ENCODE results near the gene NOX3. TPM values are rescaled to one million over a fixed set of nuclear protein-coding genes. Genes with fewer than 3 reads are reported as not detected.

The NOX3 gene
- total and polyA plus RNA-seq, 10 of the 15 experiments (the other 5 are each of a cell fraction or from before 2014, with no cell fraction given), result not detected

GRCh38 chr6:155420492-155420891 is 35.1 kb downstream of the NOX3 start:
- peak overlapping the region; percentile 62 for H2AFZ ChIP-seq (ENCODE audit: control insufficient read depth, low read depth, low read length)
- ChIA-PET SMC1A (ENCODE audit: uncharacterized antibody, unreplicated experiment) (interaction anchor here (0.7 to 1.8 kb wide), 7 partner anchors 9 to 91 kb away, joined by 3 to 5 read pairs (median 3); no protein-coding TSS in a partner anchor), POLR2A (interaction anchor here (1.0 kb wide), 1 partner anchor 105 kb away, joined by 4 read pairs; no protein-coding TSS in a partner anchor), RAD21 (ENCODE audit: unreplicated experiment) (interaction anchor here (1.0 kb wide), 1 partner anchor 106 kb away, joined by 3 read pairs; no protein-coding TSS in a partner anchor), CTCF (interaction anchor here (0.5 to 1.3 kb wide), 4 partner anchors 34 to 359 kb away, joined by 3 read pairs; no protein-coding TSS in a partner anchor)
- no TSS peak for BruUV-seq (replicated peaks)
- DNase-seq (ENCODE audit: low read depth, low spot score) (no peak), ATAC-seq (no peak), FAIRE-seq (peak; percentile 18)
- in situ Hi-C loops (cut with MboI), result no loop called here
- no peaks in the 10 kb centered on the region for H4K20me1 ChIP-seq (ENCODE audit: control insufficient read depth, insufficient read depth)
- H3K4me2 ChIP-seq (ENCODE audit: control insufficient read depth, insufficient read depth), result peak overlapping the region; percentile 36; the same call in 1 of the 2 replicates
- H3K36me3 ChIP-seq (ENCODE audit: control insufficient read depth in 2 of 2, insufficient read depth in 2 of 2, low read length in 1 of 2), result no peaks in the 10 kb centered on the region
- H3K4me1 ChIP-seq (ENCODE audit: control insufficient read depth, insufficient read depth, low read length), result peaks cover 29% of the 10 kb centered on the region
- H3K27ac ChIP-seq (ENCODE audit: control insufficient read depth, insufficient read depth), result peak overlapping the region; percentile 50; the same call in 1 of the 2 replicates
- no peak overlapping the region for H3K9ac ChIP-seq (ENCODE audit: control insufficient read depth, insufficient read depth, low read length)
- no peaks in the 10 kb centered on the region; the same call in 2 of the 3 replicates for H3K9me3 ChIP-seq (replicated peaks; ENCODE audit: control insufficient read depth, insufficient read depth, low read length)
- no peaks in the 10 kb centered on the region for H3K27me3 ChIP-seq (replicated peaks in 1 of 2; ENCODE audit: control insufficient read depth in 2 of 2, insufficient read depth in 2 of 2, low read length in 1 of 2)
- H3K79me2 ChIP-seq (ENCODE audit: control insufficient read depth, insufficient read depth, low read length), result no peaks in the 10 kb centered on the region
- intact Hi-C loops (cut with micrococcal nuclease; ENCODE audit: unreplicated experiment), result no loop called here
- TF ChIP-seq NFIC (IDR thresholded peaks at IDR 0.05; ENCODE audit: low read depth, low read length) (no peak), CREM (IDR thresholded peaks at IDR 0.05; ENCODE audit: low read depth) (0 out of 2 replicates have a peak, but pooled peaks have one; percentile 25), SPI1 (IDR thresholded peaks at IDR 0.05; ENCODE audit: borderline replicate concordance, insufficient read depth, low read depth, low read length) (no peak)
- TF ChIP-seq, protein P1, sequence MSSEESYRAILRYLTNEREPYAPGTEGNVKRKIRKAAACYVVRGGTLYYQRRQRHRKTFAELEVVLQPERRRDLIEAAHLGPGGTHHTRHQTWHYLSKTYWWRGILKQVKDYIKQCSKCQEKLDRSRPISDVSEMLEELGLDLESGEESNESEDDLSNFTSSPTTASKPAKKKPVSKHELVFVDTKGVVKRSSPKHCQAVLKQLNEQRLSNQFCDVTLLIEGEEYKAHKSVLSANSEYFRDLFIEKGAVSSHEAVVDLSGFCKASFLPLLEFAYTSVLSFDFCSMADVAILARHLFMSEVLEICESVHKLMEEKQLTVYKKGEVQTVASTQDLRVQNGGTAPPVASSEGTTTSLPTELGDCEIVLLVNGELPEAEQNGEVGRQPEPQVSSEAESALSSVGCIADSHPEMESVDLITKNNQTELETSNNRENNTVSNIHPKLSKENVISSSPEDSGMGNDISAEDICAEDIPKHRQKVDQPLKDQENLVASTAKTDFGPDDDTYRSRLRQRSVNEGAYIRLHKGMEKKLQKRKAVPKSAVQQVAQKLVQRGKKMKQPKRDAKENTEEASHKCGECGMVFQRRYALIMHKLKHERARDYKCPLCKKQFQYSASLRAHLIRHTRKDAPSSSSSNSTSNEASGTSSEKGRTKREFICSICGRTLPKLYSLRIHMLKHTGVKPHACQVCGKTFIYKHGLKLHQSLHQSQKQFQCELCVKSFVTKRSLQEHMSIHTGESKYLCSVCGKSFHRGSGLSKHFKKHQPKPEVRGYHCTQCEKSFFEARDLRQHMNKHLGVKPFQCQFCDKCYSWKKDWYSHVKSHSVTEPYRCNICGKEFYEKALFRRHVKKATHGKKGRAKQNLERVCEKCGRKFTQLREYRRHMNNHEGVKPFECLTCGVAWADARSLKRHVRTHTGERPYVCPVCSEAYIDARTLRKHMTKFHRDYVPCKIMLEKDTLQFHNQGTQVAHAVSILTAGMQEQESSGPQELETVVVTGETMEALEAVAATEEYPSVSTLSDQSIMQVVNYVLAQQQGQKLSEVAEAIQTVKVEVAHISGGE (CRISPR knock-in tag; IDR thresholded peaks at IDR 0.05), result no peak
- WGBS (ENCODE audit: insufficient coverage, insufficient replicate concordance, low lambda C conversion rate, missing lambda C conversion rate), result 17% methylated on average over 2 of the region's 2 CpGs
- no peak overlapping the region for H3K4me3 ChIP-seq
